Activated CD4-positive, alpha-beta T cell treated with anti-CD3 and anti-CD28 coated beads for 24 hours (primary cell): ENCODE results near the gene UCP3.

Experiments used
- DNase-seq, 2 donors: peaks; one replicate each; pipeline ENCODE4 v3.0.0-alpha.2; 2020; ENCODE audit warnings: low read depth in 2 of 2

The UCP3 gene

DNA sequence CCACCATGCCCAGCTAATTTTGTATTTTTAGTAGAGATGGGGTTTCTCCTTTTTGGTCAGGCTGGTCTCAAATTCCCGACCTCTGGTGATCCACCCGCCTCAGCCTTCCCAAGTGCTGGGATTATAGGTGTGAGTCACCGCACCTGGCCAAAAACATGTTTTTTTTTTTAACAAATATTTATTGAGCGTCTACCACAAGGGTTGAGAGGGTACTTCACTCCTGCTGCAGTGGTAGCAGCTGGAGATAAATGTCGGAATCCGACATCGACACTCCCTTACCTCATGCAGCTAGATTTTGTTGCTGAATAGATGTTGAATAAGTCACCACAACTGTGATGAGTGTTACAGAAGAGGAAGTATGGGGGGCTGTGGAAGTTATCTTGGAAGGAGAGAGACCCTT lies 57.1 kb downstream of the UCP3 start:
- DNase-seq = no peak

DNA sequence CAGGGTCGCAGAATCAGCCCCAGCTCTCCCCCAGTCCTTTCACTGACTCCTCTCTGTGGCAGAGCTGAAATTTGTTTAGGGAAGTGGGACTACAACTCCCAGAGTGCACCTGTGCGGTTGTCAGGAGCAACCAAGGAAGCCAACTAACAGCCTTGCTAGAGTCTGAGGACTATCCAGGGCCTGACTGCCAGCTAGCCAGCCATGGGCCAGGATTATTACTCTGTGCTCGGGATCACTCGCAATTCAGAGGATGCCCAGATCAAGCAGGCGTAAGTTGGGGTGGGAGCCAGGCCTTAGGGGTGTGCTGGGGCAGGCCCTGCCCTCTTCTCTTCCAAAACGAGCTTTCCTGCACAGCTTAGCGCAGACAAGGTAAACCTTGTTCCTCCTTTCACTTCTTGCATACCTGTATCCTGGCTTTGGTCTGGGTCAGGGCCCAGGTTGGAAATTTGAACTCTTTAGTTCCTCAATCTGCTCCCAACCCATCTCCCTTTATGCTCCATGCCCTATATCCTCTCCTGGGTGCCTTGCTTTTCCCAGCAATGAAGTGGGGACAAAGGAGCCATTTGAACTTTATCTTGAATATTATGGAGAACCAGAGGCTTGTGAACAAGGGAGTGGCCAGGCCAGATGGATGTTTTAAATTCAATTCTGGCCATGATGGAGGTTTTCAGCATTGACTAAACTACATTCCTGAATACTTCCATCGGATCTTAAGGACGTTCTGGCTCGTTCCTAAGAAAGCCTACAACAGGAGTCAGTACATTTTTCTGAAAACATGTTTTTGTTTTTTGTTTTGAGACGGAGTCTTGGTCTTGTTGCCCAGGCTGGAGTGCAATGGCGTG lies 57.8 kb downstream of the UCP3 start, which contains the start of gene DNAJB13:
TSS of gene DNAJB13 (plus strand) at position 158 of the 842 bp plus-strand sequence. CDS start at position 202, 44 bp downstream.
- DNase-seq = no peak
